Keratinocyte (primary cell): ENCODE data around the gene PDZRN4. TPM values are rescaled to one million over a fixed set of nuclear protein-coding genes. Genes with fewer than 3 reads are reported as not detected.
A peak's percentile ranks its signal among the peaks of the same experiment; 100 is the strongest.

Experiments used
- DNase-seq: peaks from one replicate; pipeline ENCODE4 v3.0.0-alpha.2; 2011; ENCODE audit warnings: low read depth, missing footprints, low spot score
- FAIRE-seq: peaks from 2 replicates; lab custom pipeline; 2011; peaks lifted over from hg19 to GRCh38; lab: Jason Lieb, UNC
- H2AFZ ChIP-seq: 2 replicates; pipeline ENCODE4 v1.6.0; 2012; ENCODE audit warnings: low read length, control low read depth, inconsistent platforms; ENCODE audit not compliant: control insufficient read depth
- H3K27ac ChIP-seq: 2 replicates; pipeline ENCODE4 v1.5.1; 2011; ENCODE audit warnings: low read length; ENCODE audit not compliant: control insufficient read depth, insufficient read depth
- H3K27me3 ChIP-seq: 3 replicates; pipeline ENCODE4 v1.6.0; 2011; ENCODE audit warnings: low read length; ENCODE audit not compliant: control insufficient read depth, insufficient read depth; ENCODE audit errors: extremely low read depth
- H3K36me3 ChIP-seq, 2 experiments: 2 replicates in 1 of 2; 3 replicates in 1 of 2; pipeline ENCODE4 v1.5.1; 2011; ENCODE audit warnings: low read length in 2 of 2, mild to moderate bottlenecking in 1 of 2; ENCODE audit not compliant: control insufficient read depth in 2 of 2, insufficient read depth in 2 of 2; ENCODE audit errors: extremely low read depth in 1 of 2
- H3K4me1 ChIP-seq: 3 replicates; pipeline ENCODE4 v1.5.1; 2011; ENCODE audit warnings: low read length; ENCODE audit not compliant: control insufficient read depth, insufficient read depth; ENCODE audit errors: extremely low read depth
- H3K4me2 ChIP-seq: 3 replicates; pipeline ENCODE4 v1.6.0; 2011; ENCODE audit warnings: low read depth, low read length; ENCODE audit not compliant: control insufficient read depth, insufficient read depth; ENCODE audit errors: extremely low read depth
- H3K4me3 ChIP-seq, 3 experiments: fragments of 200-600 bp in 1 of 3; sonication (generic) in 1 of 3; 2 replicates in 2 of 3; 3 replicates in 1 of 3; pipeline ENCODE4 v1.5.1; 2011 to 2016; ENCODE audit warnings: low read length in 3 of 3, mild to moderate bottlenecking in 3 of 3, control low read depth in 2 of 3, inconsistent platforms in 1 of 3, low read depth in 1 of 3, mixed read lengths in 1 of 3, mixed run types in 1 of 3, moderate library complexity in 1 of 3; ENCODE audit not compliant: control insufficient read depth in 2 of 3, insufficient read depth in 2 of 3; ENCODE audit errors: extremely low read depth in 1 of 3
- H3K79me2 ChIP-seq: 2 replicates; pipeline ENCODE4 v1.6.0; 2012; ENCODE audit warnings: low read length; ENCODE audit not compliant: control insufficient read depth, insufficient read depth
- H3K9ac ChIP-seq: 3 replicates; pipeline ENCODE4 v1.6.0; 2011; ENCODE audit warnings: low read length; ENCODE audit not compliant: control insufficient read depth, insufficient read depth; ENCODE audit errors: extremely low read depth
- H3K9me1 ChIP-seq: 3 replicates; pipeline ENCODE4 v1.6.0; 2011; ENCODE audit warnings: low read length; ENCODE audit not compliant: control insufficient read depth, insufficient read depth; ENCODE audit errors: extremely low read depth
- H3K9me3 ChIP-seq: 2 replicates; pipeline ENCODE4 v1.5.1; 2012; ENCODE audit warnings: low read depth, low read length; ENCODE audit not compliant: control insufficient read depth
- H4K20me1 ChIP-seq: 3 replicates; pipeline ENCODE4 v1.6.0; 2011; ENCODE audit warnings: low read length; ENCODE audit not compliant: control insufficient read depth, insufficient read depth; ENCODE audit errors: extremely low read depth
- CTCF ChIP-seq, 3 experiments: IDR thresholded peaks in 1 of 3; conservative IDR thresholded peaks in 1 of 3; optimal IDR thresholded peaks in 1 of 3; 2 replicates in 2 of 3; 3 replicates in 1 of 3; pipeline versions ENCODE3 to v1.5.1; 2011; ENCODE audit warnings: low read length in 3 of 3, mild to moderate bottlenecking in 3 of 3, moderate library complexity in 2 of 3, control low read depth in 1 of 3, inconsistent platforms in 1 of 3; ENCODE audit not compliant: insufficient read depth in 2 of 3; ENCODE audit errors: extremely low read depth in 1 of 3
- EZH2 ChIP-seq: IDR thresholded peaks from one replicate; pipeline ENCODE4 v1.6.1; 2012; ENCODE audit warnings: inconsistent platforms, mild to moderate bottlenecking, low read length, moderate library complexity
- dilution Hi-C: fragments of 300-500 bp; cut with MboI; formaldehyde crosslinking; loops from one replicate; pipeline ENCODE4 v1.7.0; 2020; ENCODE audit warnings: low sequenced_read_pairs; ENCODE audit not compliant: extremely low pct_ligation_motif_present
- polyA plus RNA-seq, 5 experiments: library from polyadenylated mRNA; depleted of rRNA in 3 of 5; stranded (reverse) in 3 of 5; stranded (forward) in 1 of 5; unstranded in 1 of 5; fragments of >200 nt; gene quantifications; 1 replicate in 1 of 5; 2 replicates in 3 of 5; 3 replicates in 1 of 5; pipeline versions ENCODE4 v1.2.1 to v1.2.3, GENCODE V29; 2011 to 2012; ENCODE audit warnings: missing spikeins in 2 of 5, low read depth in 1 of 5, low replicate concordance in 1 of 5

The PDZRN4 gene
- polyA plus RNA-seq, 1 donor (not counting 4 experiments of a cell fraction or from before 2014, with no cell fraction given), result not detected

GRCh38 chr12:41264281-41264680 is 76.2 kb downstream of the PDZRN4 start:
- Histone ChIP-seq H3K4me1 (no peaks in the 10 kb centered on the region), H3K79me2 (no peaks in the 10 kb centered on the region), H3K36me3 (no peaks in the 10 kb centered on the region), H3K4me2 (no peak overlapping the region), H3K9ac (no peak overlapping the region), H2AFZ (no peak overlapping the region), H3K9me1 (no peaks in the 10 kb centered on the region), H3K9me3 (no peaks in the 10 kb centered on the region), H3K27me3 (no peaks in the 10 kb centered on the region), H4K20me1 (no peaks in the 10 kb centered on the region), H3K4me3 (no peak overlapping the region), H3K27ac (no peak overlapping the region)
- FAIRE-seq (no peak), DNase-seq (no peak)
- dilution Hi-C loops, result no loop called here
- TF ChIP-seq EZH2 (no peak), CTCF (optimal IDR thresholded peaks at IDR 0.05 in 1 of 3, IDR thresholded peaks at IDR 0.05 in 1 of 3, conservative IDR thresholded peaks at IDR 0.05 in 1 of 3; ENCODE audit: extremely low read depth in 1 of 3, insufficient read depth in 2 of 3, low read length in 3 of 3) (peak in 1 of 3 experiments; percentile 22)

- Histone ChIP-seq H3K4me1 (no peaks in the 10 kb centered on the region), H3K27me3 (no peaks in the 10 kb centered on the region), H3K79me2 (no peaks in the 10 kb centered on the region), H3K27ac (no peak overlapping the region), H4K20me1 (no peaks in the 10 kb centered on the region), H3K4me3 (no peak overlapping the region), H2AFZ (no peak overlapping the region), H3K9ac (no peak overlapping the region), H3K4me2 (no peak overlapping the region), H3K9me3 (no peaks in the 10 kb centered on the region), H3K9me1 (no peaks in the 10 kb centered on the region), H3K36me3 (no peaks in the 10 kb centered on the region)
- FAIRE-seq (no peak), DNase-seq (no peak)
- TF ChIP-seq EZH2 (no peak), CTCF (optimal IDR thresholded peaks at IDR 0.05 in 1 of 3, IDR thresholded peaks at IDR 0.05 in 1 of 3, conservative IDR thresholded peaks at IDR 0.05 in 1 of 3; ENCODE audit: extremely low read depth in 1 of 3, insufficient read depth in 2 of 3, low read length in 3 of 3) (no peak)
- dilution Hi-C loops, result no loop called here
These were observed 80.9 kb downstream of the PDZRN4 start for GRCh38 chr12:41269056-41269455.
